Hematopoietic multipotent progenitor cell treated with erythropoietin and hydrocortisone succinate and interleukin-3 and kit ligand, for 15 days (in vitro differentiated cells): ENCODE data around the gene ITPR1.

Experiments used
- DNase-seq: peaks from one replicate; pipeline ENCODE4 v3.0.0-alpha.2; 2015; ENCODE audit warnings: low spot score

The ITPR1 gene

GRCh38 chr3:4687167-4687566 is 194.0 kb downstream of the ITPR1 start:
- DNase-seq, result no peak

- DNase-seq, result no peak
Measured at GRCh38 chr3:4687596-4687995, 194.4 kb downstream of the ITPR1 start.

- no peak for DNase-seq
Measured at GRCh38 chr3:4688411-4688810, 195.3 kb downstream of the ITPR1 start.

- no peak for DNase-seq
Measured at GRCh38 chr3:4689021-4689420, 195.9 kb downstream of the ITPR1 start.

- DNase-seq, result no peak
Measured at GRCh38 chr3:4690277-4690676, 197.1 kb downstream of the ITPR1 start.

GRCh38 chr3:4693620-4694019 is 200.5 kb downstream of the ITPR1 start:
- no peak for DNase-seq

- no peak for DNase-seq
Measured at GRCh38 chr3:4695846-4696245, 202.7 kb downstream of the ITPR1 start.

GRCh38 chr3:4696266-4696665 is 203.1 kb downstream of the ITPR1 start:
- DNase-seq, result no peak

GRCh38 chr3:4698125-4698821 is 205.1 kb downstream of the ITPR1 start:
- DNase-seq, result no peak

- DNase-seq, result no peak
Measured at GRCh38 chr3:4703054-4703480, 209.9 kb downstream of the ITPR1 start.

- DNase-seq, result no peak
Measured at GRCh38 chr3:4704552-4704951, 211.4 kb downstream of the ITPR1 start.

GRCh38 chr3:4707324-4707723 is 214.2 kb downstream of the ITPR1 start:
- no peak for DNase-seq

GRCh38 chr3:4708230-4708629 is 215.1 kb downstream of the ITPR1 start:
- no peak for DNase-seq

- DNase-seq, result no peak
Measured at GRCh38 chr3:4709341-4709740, 216.2 kb downstream of the ITPR1 start.

- no peak for DNase-seq
Measured at GRCh38 chr3:4710191-4710590, 217.0 kb downstream of the ITPR1 start.

- no peak for DNase-seq
Measured at GRCh38 chr3:4711680-4711992, 218.5 kb downstream of the ITPR1 start.

GRCh38 chr3:4712109-4712508 is 219.0 kb downstream of the ITPR1 start:
- DNase-seq, result no peak

GRCh38 chr3:4714045-4714444 is 220.9 kb downstream of the ITPR1 start:
- DNase-seq, result no peak

- DNase-seq, result no peak
Measured at GRCh38 chr3:4716266-4716665, 223.1 kb downstream of the ITPR1 start.

GRCh38 chr3:4716706-4717362 is 223.7 kb downstream of the ITPR1 start:
- DNase-seq, result no peak

GRCh38 chr3:4717363-4717740 is 224.2 kb downstream of the ITPR1 start:
- no peak for DNase-seq

- no peak for DNase-seq
Measured at GRCh38 chr3:4718179-4718736, 225.1 kb downstream of the ITPR1 start.

- no peak for DNase-seq
Measured at GRCh38 chr3:4719046-4719501, 225.9 kb downstream of the ITPR1 start.
